HEK293 (cell line): Measurements from ENCODE around the gene ABLIM2.

ENCODE experiments used
- ELK4 ChIP-seq: IDR thresholded peaks from 2 replicates; pipeline ENCODE4 v1.6.1; 2011; ENCODE audit warnings: mild to moderate bottlenecking, low read depth, low read length, borderline replicate concordance
- KLF17 ChIP-seq: fragments of 450-650 bp; formaldehyde crosslinking; IDR thresholded peaks from 2 replicates; pipeline ENCODE4 v1.5.1; 2016; ENCODE audit warnings: missing biosample characterization, missing genetic modification characterization
- OSR2 ChIP-seq: fragments of 450-650 bp; formaldehyde crosslinking; IDR thresholded peaks from 2 replicates; pipeline ENCODE4 v1.5.1; 2016; ENCODE audit warnings: missing biosample characterization, missing genetic modification characterization
- PRDM10 ChIP-seq: fragments of 450-650 bp; formaldehyde crosslinking; IDR thresholded peaks from 2 replicates; pipeline ENCODE4 v1.5.1; 2016; ENCODE audit warnings: missing biosample characterization, missing genetic modification characterization
- PRDM4 ChIP-seq: fragments of 450-650 bp; formaldehyde crosslinking; IDR thresholded peaks from 2 replicates; pipeline ENCODE4 v1.5.1; 2017; ENCODE audit warnings: missing biosample characterization, missing genetic modification characterization
- YY2 ChIP-seq: fragments of 450-650 bp; formaldehyde crosslinking; IDR thresholded peaks from 2 replicates; pipeline ENCODE4 v1.5.1; 2016; ENCODE audit warnings: missing biosample characterization, missing genetic modification characterization
- ZBTB17 ChIP-seq: fragments of 450-650 bp; formaldehyde crosslinking; IDR thresholded peaks from 2 replicates; pipeline ENCODE4 v1.5.1; 2016; ENCODE audit warnings: missing biosample characterization, missing genetic modification characterization
- ZBTB20 ChIP-seq: fragments of 450-650 bp; formaldehyde crosslinking; IDR thresholded peaks from 2 replicates; pipeline ENCODE4 v1.5.1; 2016; ENCODE audit warnings: missing biosample characterization, missing genetic modification characterization
- ZBTB8A ChIP-seq: fragments of 450-650 bp; formaldehyde crosslinking; IDR thresholded peaks from 2 replicates; pipeline ENCODE4 v1.5.1; 2016; ENCODE audit warnings: missing biosample characterization, missing genetic modification characterization
- ZIC2 ChIP-seq: fragments of 450-650 bp; formaldehyde crosslinking; IDR thresholded peaks from 2 replicates; pipeline ENCODE4 v1.5.1; 2016; ENCODE audit warnings: missing biosample characterization, missing genetic modification characterization
- ZNF202 ChIP-seq: fragments of 450-650 bp; formaldehyde crosslinking; IDR thresholded peaks from 2 replicates; pipeline ENCODE4 v1.5.1; 2016; ENCODE audit warnings: missing biosample characterization, missing genetic modification characterization, borderline replicate concordance
- ZNF280C ChIP-seq: fragments of 450-650 bp; formaldehyde crosslinking; IDR thresholded peaks from 2 replicates; pipeline ENCODE4 v1.5.1; 2016; ENCODE audit warnings: missing biosample characterization, missing genetic modification characterization
- ZNF335 ChIP-seq: fragments of 450-650 bp; formaldehyde crosslinking; conservative IDR thresholded peaks from 2 replicates; pipeline ENCODE4 v1.5.1; 2016; ENCODE audit warnings: missing biosample characterization, missing genetic modification characterization
- ZNF341 ChIP-seq: fragments of 450-650 bp; formaldehyde crosslinking; IDR thresholded peaks from 2 replicates; pipeline ENCODE4; 2016; ENCODE audit warnings: low read depth, missing biosample characterization, missing genetic modification characterization
- ZNF350 ChIP-seq: fragments of 450-650 bp; formaldehyde crosslinking; IDR thresholded peaks from 2 replicates; pipeline ENCODE4 v1.5.0; 2017; ENCODE audit warnings: missing biosample characterization, mild to moderate bottlenecking, missing genetic modification characterization
- ZNF394 ChIP-seq: fragments of 450-650 bp; formaldehyde crosslinking; IDR thresholded peaks from 2 replicates; pipeline ENCODE4 v1.5.1; 2016; ENCODE audit warnings: missing biosample characterization, missing genetic modification characterization, mild to moderate bottlenecking, moderate library complexity, borderline replicate concordance
- ZNF521 ChIP-seq: fragments of 450-650 bp; formaldehyde crosslinking; IDR thresholded peaks from 2 replicates; pipeline ENCODE4 v1.5.1; 2017; ENCODE audit warnings: missing biosample characterization, mild to moderate bottlenecking, missing genetic modification characterization
- ZNF707 ChIP-seq: fragments of 450-650 bp; formaldehyde crosslinking; IDR thresholded peaks from 2 replicates; pipeline ENCODE4 v1.5.1; 2016; ENCODE audit warnings: missing biosample characterization, missing genetic modification characterization
- ZNF777 ChIP-seq: fragments of 450-650 bp; formaldehyde crosslinking; IDR thresholded peaks from 2 replicates; pipeline ENCODE4 v1.5.1; 2017; ENCODE audit warnings: missing biosample characterization, missing genetic modification characterization, borderline replicate concordance
- TF ChIP-seq, protein P1 (sequence below): fragments of 450-650 bp; formaldehyde crosslinking; IDR thresholded peaks from 2 replicates; pipeline ENCODE4 v1.5.1; 2017; ENCODE audit warnings: missing biosample characterization, missing genetic modification characterization

The ABLIM2 gene

GRCh38 chr4:8010618-8011017 lies 148.0 kb downstream of the ABLIM2 start (continued):
- no peak for TF ChIP-seq ELK4
- TF ChIP-seq OSR2 (tag by site-specific recombination), result peak; percentile 49
- TF ChIP-seq PRDM4, result no peak
- TF ChIP-seq PRDM10 (tag by site-specific recombination), result peak; percentile 63
- TF ChIP-seq, protein P1, sequence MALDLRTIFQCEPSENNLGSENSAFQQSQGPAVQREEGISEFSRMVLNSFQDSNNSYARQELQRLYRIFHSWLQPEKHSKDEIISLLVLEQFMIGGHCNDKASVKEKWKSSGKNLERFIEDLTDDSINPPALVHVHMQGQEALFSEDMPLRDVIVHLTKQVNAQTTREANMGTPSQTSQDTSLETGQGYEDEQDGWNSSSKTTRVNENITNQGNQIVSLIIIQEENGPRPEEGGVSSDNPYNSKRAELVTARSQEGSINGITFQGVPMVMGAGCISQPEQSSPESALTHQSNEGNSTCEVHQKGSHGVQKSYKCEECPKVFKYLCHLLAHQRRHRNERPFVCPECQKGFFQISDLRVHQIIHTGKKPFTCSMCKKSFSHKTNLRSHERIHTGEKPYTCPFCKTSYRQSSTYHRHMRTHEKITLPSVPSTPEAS (tag by site-specific recombination), result no peak
- no peak for TF ChIP-seq ZNF777 (tag by site-specific recombination)
- TF ChIP-seq ZNF280C (tag by site-specific recombination), result no peak
- TF ChIP-seq ZNF394 (tag by site-specific recombination), result peak; percentile 25; the same call in 1 of the 2 replicates
- TF ChIP-seq ZBTB20 (tag by site-specific recombination), result no peak
- no peak for TF ChIP-seq ZNF521 (tag by site-specific recombination)
- peak; percentile 58 for TF ChIP-seq ZIC2 (tag by site-specific recombination)
- TF ChIP-seq KLF17, result no peak
- no peak for TF ChIP-seq ZNF335 (tag by site-specific recombination)
- no peak for TF ChIP-seq ZNF350
- peak; percentile 48; the same call in 1 of the 2 replicates for TF ChIP-seq ZBTB17 (tag by site-specific recombination)
- no peak for TF ChIP-seq YY2 (tag by site-specific recombination)
- TF ChIP-seq ZNF341 (tag by site-specific recombination), result peak; percentile 62
- TF ChIP-seq ZNF202 (tag by site-specific recombination), result no peak
- TF ChIP-seq ZBTB8A (tag by site-specific recombination), result 0 out of 2 replicates have a peak, but pooled peaks have one; percentile 26
- TF ChIP-seq ZNF707 (tag by site-specific recombination), result no peak
